Endothelial cell (in vitro differentiated cells): ENCODE results near the gene PDE4D. TPM values are rescaled to one million over a fixed set of nuclear protein-coding genes. Genes with fewer than 3 reads are reported as not detected.
"Not testable (repeated sequence)": the region's sequence is repeated elsewhere in the genome, so short reads cannot be mapped to it uniquely, and the experiment has no call there.

Source experiments
- DNase-seq: peaks from one replicate; pipeline ENCODE4 v3.0.0; 2021; ENCODE audit warnings: low spot score
- H3K27ac Mint-ChIP-seq: one replicate; pipeline ENCODE4 v1.8.0; 2021; ENCODE audit warnings: mixed read lengths, inconsistent platforms; ENCODE audit not compliant: unreplicated experiment
- H3K27me3 Mint-ChIP-seq: one replicate; pipeline ENCODE4 v1.8.0; 2021; ENCODE audit warnings: mild to moderate bottlenecking, moderate library complexity, mixed read lengths, inconsistent platforms; ENCODE audit not compliant: unreplicated experiment
- H3K36me3 Mint-ChIP-seq: one replicate; pipeline ENCODE4 v1.8.0; 2021; ENCODE audit warnings: mild to moderate bottlenecking, low read depth, mixed read lengths, inconsistent platforms; ENCODE audit not compliant: unreplicated experiment
- H3K4me1 Mint-ChIP-seq: one replicate; pipeline ENCODE4 v1.8.0; 2021; ENCODE audit warnings: mild to moderate bottlenecking, mixed read lengths, inconsistent platforms; ENCODE audit not compliant: unreplicated experiment
- H3K4me3 Mint-ChIP-seq: one replicate; pipeline ENCODE4 v1.8.0; 2021; ENCODE audit warnings: mild to moderate bottlenecking, mixed read lengths, inconsistent platforms; ENCODE audit not compliant: unreplicated experiment
- H3K9me3 Mint-ChIP-seq: one replicate; pipeline ENCODE4 v1.8.0; 2021; ENCODE audit warnings: mixed read lengths, inconsistent platforms; ENCODE audit not compliant: unreplicated experiment
- CTCF ChIP-seq: fragments of 200-600 bp; sonication (generic); IDR thresholded peaks from one replicate; pipeline ENCODE4 v1.5.0; 2021; ENCODE audit warnings: antibody characterized with exemption; ENCODE audit not compliant: unreplicated experiment
- total RNA-seq: library from RNA; stranded (reverse); fragmentation: NEBNext Ultra II Directional; extraction: Animal tissue kit (Norgen Biotek cat#: 25700); gene quantifications from one replicate; pipeline ENCODE4 v1.2.1, GENCODE V29; 2021; ENCODE audit not compliant: unreplicated experiment

Gene PDE4D
- total RNA-seq, 1 donor from 2014 or later: 9.4 TPM

GRCh38 chr5:59598547-59598874, 295.0 kb downstream of the PDE4D start:
- Mint-ChIP-seq H3K4me3 (no peak overlapping the region), H3K9me3 (no peaks in the 10 kb centered on the region)
- no peak for TF ChIP-seq CTCF

GRCh38 chr5:59597690-59598546, 295.6 kb downstream of the PDE4D start:
- Mint-ChIP-seq H3K27me3 (no peaks in the 10 kb centered on the region), H3K9me3 (no peaks in the 10 kb centered on the region), H3K27ac (no peak overlapping the region), H3K4me3 (no peak overlapping the region), H3K4me1 (peaks cover 8% of the 10 kb centered on the region), H3K36me3 (no peaks in the 10 kb centered on the region)
- no peak for DNase-seq
- TF ChIP-seq CTCF: no peak

More at GRCh38 chr5:59598547-59598874, 295.0 kb downstream of the PDE4D start:
- Mint-ChIP-seq H3K27ac (no peak overlapping the region), H3K4me1 (peaks cover 8% of the 10 kb centered on the region), H3K27me3 (no peaks in the 10 kb centered on the region), H3K36me3 (no peaks in the 10 kb centered on the region)
- DNase-seq: no peak

GRCh38 chr5:59596586-59597350, 296.8 kb downstream of the PDE4D start:
- no peak overlapping the region for H3K27ac Mint-ChIP-seq
- H3K4me1 Mint-ChIP-seq: peaks cover 8% of the 10 kb centered on the region
- no peak overlapping the region for H3K4me3 Mint-ChIP-seq
- H3K27me3 Mint-ChIP-seq: no peaks in the 10 kb centered on the region
- no peaks in the 10 kb centered on the region for H3K36me3 Mint-ChIP-seq
- no peaks in the 10 kb centered on the region for H3K9me3 Mint-ChIP-seq
- no peak for DNase-seq
- TF ChIP-seq CTCF: no peak

- DNase-seq, H3K4me1 Mint-ChIP-seq, H3K27me3 Mint-ChIP-seq, H3K4me3 Mint-ChIP-seq, H3K36me3 Mint-ChIP-seq, H3K27ac Mint-ChIP-seq, H3K9me3 Mint-ChIP-seq: not testable (repeated sequence)
These were observed 299.4 kb downstream of the PDE4D start for GRCh38 chr5:59594118-59594517.

GRCh38 chr5:59593439-59594007, 300.0 kb downstream of the PDE4D start:
- no peak for DNase-seq
- Mint-ChIP-seq H3K36me3 (no peaks in the 10 kb centered on the region), H3K27ac (no peak overlapping the region), H3K4me1 (peaks cover 8% of the 10 kb centered on the region), H3K27me3 (no peaks in the 10 kb centered on the region), H3K9me3 (no peaks in the 10 kb centered on the region), H3K4me3 (no peak overlapping the region)
- TF ChIP-seq CTCF: no peak
